ENCODE measurements around the gene MICAL1.

DNA sequence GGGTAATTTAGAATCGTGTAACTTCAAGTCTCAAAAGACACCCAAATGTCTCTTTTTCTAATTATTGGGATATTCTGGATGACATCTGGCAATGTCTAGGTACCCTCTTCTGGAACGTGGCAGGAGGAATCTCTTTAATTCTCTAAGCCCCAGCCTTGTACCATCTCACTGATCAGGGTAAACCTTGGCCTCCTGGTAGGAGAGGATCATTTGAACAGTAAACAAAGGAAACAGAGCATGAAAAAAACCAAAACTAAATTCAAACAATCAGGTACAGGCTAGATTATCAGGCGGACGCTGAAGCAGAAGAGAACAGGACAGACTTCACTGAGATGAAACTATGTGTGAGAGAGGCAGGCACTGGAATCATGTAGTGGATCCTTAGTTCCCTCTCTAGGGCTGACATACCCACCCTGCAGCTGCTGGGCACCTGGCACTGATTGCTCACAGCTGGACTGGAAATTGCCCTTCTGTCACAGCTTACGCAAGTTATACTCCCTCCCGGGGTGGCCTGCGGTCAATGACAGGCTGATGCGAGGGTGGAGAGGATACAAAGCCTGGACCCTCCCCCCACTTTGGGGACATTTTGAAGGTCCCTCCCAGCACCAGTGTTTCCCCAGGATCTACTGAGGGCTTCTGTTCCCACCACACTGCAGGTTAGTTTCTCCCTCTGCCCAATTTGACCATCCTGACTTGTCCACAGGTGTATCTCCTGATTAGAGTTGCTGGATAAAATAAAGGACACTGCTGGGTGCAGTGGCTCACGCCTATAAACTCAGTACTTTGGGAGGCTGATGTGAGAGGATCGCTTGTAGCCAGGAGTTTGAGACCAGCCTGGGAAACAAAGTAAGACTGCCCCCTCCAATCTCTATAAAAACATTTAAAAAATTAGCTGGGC, 48.0 kb upstream of the MICAL1 start:
- TF ChIP-seq, protein P1, sequence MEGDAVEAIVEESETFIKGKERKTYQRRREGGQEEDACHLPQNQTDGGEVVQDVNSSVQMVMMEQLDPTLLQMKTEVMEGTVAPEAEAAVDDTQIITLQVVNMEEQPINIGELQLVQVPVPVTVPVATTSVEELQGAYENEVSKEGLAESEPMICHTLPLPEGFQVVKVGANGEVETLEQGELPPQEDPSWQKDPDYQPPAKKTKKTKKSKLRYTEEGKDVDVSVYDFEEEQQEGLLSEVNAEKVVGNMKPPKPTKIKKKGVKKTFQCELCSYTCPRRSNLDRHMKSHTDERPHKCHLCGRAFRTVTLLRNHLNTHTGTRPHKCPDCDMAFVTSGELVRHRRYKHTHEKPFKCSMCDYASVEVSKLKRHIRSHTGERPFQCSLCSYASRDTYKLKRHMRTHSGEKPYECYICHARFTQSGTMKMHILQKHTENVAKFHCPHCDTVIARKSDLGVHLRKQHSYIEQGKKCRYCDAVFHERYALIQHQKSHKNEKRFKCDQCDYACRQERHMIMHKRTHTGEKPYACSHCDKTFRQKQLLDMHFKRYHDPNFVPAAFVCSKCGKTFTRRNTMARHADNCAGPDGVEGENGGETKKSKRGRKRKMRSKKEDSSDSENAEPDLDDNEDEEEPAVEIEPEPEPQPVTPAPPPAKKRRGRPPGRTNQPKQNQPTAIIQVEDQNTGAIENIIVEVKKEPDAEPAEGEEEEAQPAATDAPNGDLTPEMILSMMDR (IDR thresholded peaks at IDR 0.05; ENCODE audit: low read depth, low read length) = no peak
- TF ChIP-seq POLR2A (IDR thresholded peaks at IDR 0.05; ENCODE audit: extremely low read depth, insufficient read length) (no peak), MYC (IDR thresholded peaks at IDR 0.05; ENCODE audit: low read depth, low read length) (no peak; the same call in 1 of the 2 replicates)
